Suppressor macrophage treated with lipopolysaccharide for 4 hours (primary cell): ENCODE results near the gene FAF1.
A peak's percentile ranks its signal among the peaks of the same experiment; 100 is the strongest.

Experiments
- DNase-seq: peaks from one replicate; pipeline ENCODE4 v3.0.0-alpha.2; 2020

Gene FAF1

GRCh38 chr1:50977575-50978143, 17.6 kb upstream of the FAF1 start:
- peak; percentile 32 for DNase-seq

- peak; percentile 52 for DNase-seq
These were observed 17.0 kb upstream of the FAF1 start for GRCh38 chr1:50976890-50977574.

GRCh38 chr1:50976111-50976889, 16.2 kb upstream of the FAF1 start:
- no peak for DNase-seq

- no peak for DNase-seq
These were observed 15.4 kb upstream of the FAF1 start for GRCh38 chr1:50975436-50975835.

- no peak for DNase-seq
These were observed 14.5 kb upstream of the FAF1 start for GRCh38 chr1:50974618-50974935.

- DNase-seq = no peak
These were observed 14.0 kb upstream of the FAF1 start for GRCh38 chr1:50973875-50974617.

- no peak for DNase-seq
These were observed 13.2 kb upstream of the FAF1 start for GRCh38 chr1:50973255-50973654.

GRCh38 chr1:50972766-50973165, 12.7 kb upstream of the FAF1 start:
- peak; percentile 9 for DNase-seq

GRCh38 chr1:50971748-50972305, 11.8 kb upstream of the FAF1 start:
- no peak for DNase-seq

- no peak for DNase-seq
These were observed 11.0 kb upstream of the FAF1 start for GRCh38 chr1:50970931-50971582.

- no peak for DNase-seq
These were observed 10.4 kb upstream of the FAF1 start for GRCh38 chr1:50970509-50970887.

- DNase-seq = peak; percentile 45
These were observed 9.8 kb upstream of the FAF1 start, which contains the start of gene CDKN2C for GRCh38 chr1:50969611-50970508. Gene CDKN2C (plus strand): TSS chr1:50970245. CDS start chr1:50970369, 124 bp downstream.

- DNase-seq = peak; percentile 47
These were observed 8.9 kb upstream of the FAF1 start for GRCh38 chr1:50968821-50969610.

GRCh38 chr1:50968158-50968820, 8.2 kb upstream of the FAF1 start:
- DNase-seq = peak; percentile 91

GRCh38 chr1:50967416-50968157, 7.5 kb upstream of the FAF1 start:
- DNase-seq = peak; percentile 36

- no peak for DNase-seq
These were observed 6.9 kb upstream of the FAF1 start for GRCh38 chr1:50966991-50967390.

GRCh38 chr1:50964863-50965262, 4.8 kb upstream of the FAF1 start:
- DNase-seq = no peak

- DNase-seq = peak; percentile 28
These were observed 659 bp downstream of the FAF1 start for GRCh38 chr1:50959303-50959912.

- DNase-seq = no peak
These were observed 5.0 kb downstream of the FAF1 start for GRCh38 chr1:50955116-50955515.
